ENCODE data around the gene SRP68.
A peak's percentile ranks its signal among the peaks of the same experiment; 100 is the strongest.

The SRP68 gene

DNA sequence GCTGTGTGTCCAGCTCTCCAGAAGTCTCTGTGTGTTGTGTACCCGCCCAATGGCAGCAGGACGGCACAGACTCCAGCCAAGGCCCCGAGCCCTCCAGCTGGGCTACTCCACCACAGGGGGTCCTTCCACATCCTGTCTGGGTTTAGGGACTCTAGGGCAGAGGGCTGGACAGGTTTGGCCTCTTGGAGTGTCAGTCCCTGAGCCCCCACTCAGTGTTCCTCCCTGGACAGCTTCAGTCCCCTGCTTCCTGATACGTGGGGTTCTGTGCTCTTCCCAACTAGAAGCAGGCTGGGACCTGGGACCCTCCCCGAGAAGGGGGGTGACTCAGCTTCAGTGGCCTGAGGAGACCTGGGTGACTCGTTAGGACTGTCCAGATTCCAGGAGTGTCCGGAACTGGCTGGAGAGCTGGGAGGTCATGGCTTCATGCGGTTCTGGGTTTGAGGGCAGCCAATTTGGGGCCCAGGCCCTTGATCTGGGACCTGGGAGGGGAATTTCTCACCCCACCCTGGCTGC, 67.5 kb downstream of the SRP68 start:
- no peak for TF ChIP-seq CTCF (conservative IDR thresholded peaks at IDR 0.05; ENCODE audit: control insufficient read depth, insufficient read depth, low read depth, low read length)
- peak; percentile 89 for DNase-seq (ENCODE audit: low read depth)
- H3K4me3 ChIP-seq (ENCODE audit: control insufficient read depth, low read depth, low read length): no peak overlapping the region

- no peak for TF ChIP-seq CTCF (conservative IDR thresholded peaks at IDR 0.05; ENCODE audit: control insufficient read depth, insufficient read depth, low read depth, low read length)
- H3K4me3 ChIP-seq (ENCODE audit: control insufficient read depth, low read depth, low read length): no peak overlapping the region
- peak; percentile 68 for DNase-seq (ENCODE audit: low read depth)
These were observed 68.4 kb downstream of the SRP68 start for GRCh38 chr17:76003915-76004314.

DNA sequence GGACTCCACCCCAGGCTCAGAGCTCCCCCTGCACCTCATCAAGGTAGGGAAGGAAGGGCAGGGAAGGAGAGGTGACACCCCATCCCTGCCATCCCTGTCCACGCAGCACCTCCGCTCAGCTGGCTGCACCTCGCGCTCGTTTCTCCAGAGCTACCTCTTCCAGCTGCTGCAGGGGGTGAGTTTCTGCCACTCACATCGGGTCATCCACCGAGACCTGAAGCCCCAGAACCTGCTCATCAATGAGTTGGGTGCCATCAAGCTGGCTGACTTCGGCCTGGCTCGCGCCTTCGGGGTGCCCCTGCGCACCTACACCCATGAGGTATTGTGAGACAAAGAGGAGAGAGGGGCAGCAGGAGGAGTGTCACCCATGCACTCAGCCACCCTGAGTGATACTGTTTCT, 70.2 kb downstream of the SRP68 start:
- no peak for TF ChIP-seq CTCF (conservative IDR thresholded peaks at IDR 0.05; ENCODE audit: control insufficient read depth, insufficient read depth, low read depth, low read length)
- H3K4me3 ChIP-seq (ENCODE audit: control insufficient read depth, low read depth, low read length): no peak overlapping the region
- DNase-seq (ENCODE audit: low read depth): no peak

DNA sequence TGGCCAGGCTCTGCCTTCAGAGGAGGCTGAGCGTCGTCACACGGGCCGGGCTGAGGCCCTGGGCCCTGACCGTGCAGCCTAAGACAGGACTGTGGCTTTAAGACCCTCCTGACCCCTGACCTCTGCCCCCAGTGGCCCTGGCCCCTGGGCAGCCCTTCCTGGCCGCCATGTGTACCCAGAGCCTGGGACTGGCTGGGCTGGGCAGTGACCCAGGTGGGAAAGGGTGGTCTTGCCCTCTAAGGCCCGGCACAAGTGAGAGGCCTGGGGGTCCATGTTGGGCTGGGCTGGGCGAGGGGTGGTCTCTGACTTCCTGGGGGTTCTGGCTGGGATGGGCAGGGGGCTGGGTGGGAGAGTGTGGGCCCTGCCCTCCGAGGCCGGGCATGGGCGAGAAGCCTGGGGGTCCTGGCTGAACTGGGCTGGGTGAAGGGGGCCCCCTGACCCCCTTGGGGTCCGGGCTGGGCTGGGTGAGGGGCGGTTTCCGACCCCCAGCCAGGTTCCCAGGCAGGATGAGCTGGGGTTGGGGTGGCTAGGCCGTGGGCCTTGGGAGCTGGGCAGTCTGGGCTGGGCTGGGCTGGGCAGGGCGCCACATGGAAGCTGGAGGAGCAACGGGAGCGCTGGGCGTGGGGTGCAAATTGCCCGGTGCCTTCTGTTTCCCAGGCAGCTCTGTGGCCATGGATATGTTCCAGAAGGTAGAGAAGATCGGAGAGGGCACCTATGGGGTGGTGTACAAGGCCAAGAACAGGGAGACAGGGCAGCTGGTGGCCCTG, 71.4 kb downstream of the SRP68 start, which contains the start of gene CDK3:
Gene CDK3 (plus strand): TSS at position 101 of the 767 bp plus-strand sequence. CDS start 571 bp downstream, at position 672.
- no peak within 1 kb of the TSS for H3K4me3 ChIP-seq (ENCODE audit: control insufficient read depth, low read depth, low read length)
- TF ChIP-seq CTCF (conservative IDR thresholded peaks at IDR 0.05; ENCODE audit: control insufficient read depth, insufficient read depth, low read depth, low read length): no peak
- DNase-seq (ENCODE audit: low read depth): no peak

- H3K4me3 ChIP-seq (ENCODE audit: control insufficient read depth, low read depth, low read length): no peak overlapping the region
- TF ChIP-seq CTCF (conservative IDR thresholded peaks at IDR 0.05; ENCODE audit: control insufficient read depth, insufficient read depth, low read depth, low read length): peak; percentile 61
- DNase-seq (ENCODE audit: low read depth): peak; percentile 39
These were observed 72.1 kb downstream of the SRP68 start for GRCh38 chr17:76000016-76000754.

- DNase-seq (ENCODE audit: low read depth): no peak
- no peak for TF ChIP-seq CTCF (conservative IDR thresholded peaks at IDR 0.05; ENCODE audit: control insufficient read depth, insufficient read depth, low read depth, low read length)
- no peak overlapping the region for H3K4me3 ChIP-seq (ENCODE audit: control insufficient read depth, low read depth, low read length)
These were observed 74.0 kb downstream of the SRP68 start for GRCh38 chr17:75998327-75998795.

Data from fibroblast of mammary gland (primary cell).